ENCODE data around the gene TMED9. TPM values are rescaled to one million over a fixed set of nuclear protein-coding genes. Genes with fewer than 3 reads are reported as not detected.

Gene TMED9
- total and polyA plus RNA-seq, 2 of the 4 experiments (the other 2 are of a cell fraction): 123 to 357 TPM

DNA sequence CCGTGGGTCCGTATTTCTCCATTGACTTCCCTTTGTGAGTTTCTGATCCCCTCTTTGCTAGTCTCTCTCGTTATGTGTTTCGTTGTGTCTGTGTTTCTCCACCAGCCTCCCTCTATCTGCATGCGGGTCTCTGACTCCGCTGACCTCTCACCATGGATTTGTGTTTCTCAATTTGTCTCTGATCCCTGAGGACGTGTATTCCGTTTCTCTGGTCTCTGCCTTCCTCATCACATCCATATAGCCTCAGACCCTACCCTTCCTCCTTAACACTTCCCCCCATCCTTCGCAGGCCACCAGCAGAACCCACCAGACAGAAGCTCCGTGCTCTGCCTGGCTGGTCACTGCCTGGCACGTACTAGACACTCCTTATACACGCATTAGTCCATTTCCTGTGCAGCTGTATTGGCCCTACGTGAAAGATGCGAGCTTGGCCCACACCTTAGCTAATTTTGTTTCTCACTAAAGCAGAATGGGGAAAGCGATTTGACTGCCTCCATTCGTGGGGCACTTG, 8.6 kb downstream of the TMED9 start:
- Histone ChIP-seq H3K9me1 (ENCODE audit: insufficient read depth, low read length) (0 out of 2 replicates have a peak, but pooled peaks cover 3% of the 10 kb centered on the region), H3K9me3 (ENCODE audit: control insufficient read depth, insufficient read depth, low read length) (no peaks in the 10 kb centered on the region), H3K4me2 (ENCODE audit: low read depth, low read length) (peak overlapping the region; percentile 97), H4K5ac (ENCODE audit: low read depth, low read length) (peak overlapping the region; percentile 44), H3K4me3 (ENCODE audit: insufficient read depth, low read depth, low read length) (peak overlapping the region; percentile 88), H2BK5ac (ENCODE audit: low read depth, low read length, poor library complexity, severe bottlenecking) (peak overlapping the region; percentile 73), H3K4me1 (ENCODE audit: control insufficient read depth, insufficient read depth, low read length) (peaks cover 3% of the 10 kb centered on the region), H2BK15ac (ENCODE audit: low read depth, low read length) (peak overlapping the region; percentile 8; the same call in 1 of the 3 replicates), H3K56ac (ENCODE audit: extremely low read depth, insufficient read depth, low read length) (peak overlapping the region; percentile 62; the same call in 1 of the 2 replicates), H2BK20ac (ENCODE audit: low read depth, low read length) (no peak overlapping the region), H2BK120ac (ENCODE audit: low read depth, low read length) (no peak overlapping the region; the same call in 1 of the 2 replicates), H4K91ac (ENCODE audit: insufficient read depth, low read depth, low read length) (peak overlapping the region; percentile 63), H3K4ac (ENCODE audit: low read depth, low read length) (peak overlapping the region; percentile 79), H2AK5ac (ENCODE audit: low read depth, low read length) (peak overlapping the region; percentile 85), H3K27me3 (ENCODE audit: control insufficient read depth, insufficient read depth, low read length) (no peaks in the 10 kb centered on the region), H3K79me1 (ENCODE audit: low read depth in 1 of 2, low read length in 2 of 2) (peaks cover 11 to 37% of the 10 kb centered on the region in 2 experiments), H2AFZ (replicated peaks; ENCODE audit: low read length, poor library complexity) (peak overlapping the region; percentile 92), H3K36me3 (ENCODE audit: control insufficient read depth, insufficient read depth, low read length) (peaks cover 17% of the 10 kb centered on the region), H4K20me1 (ENCODE audit: insufficient read depth, low read length) (no peaks in the 10 kb centered on the region), H4K8ac (ENCODE audit: low read depth in 2 of 2, low read length in 2 of 2) (peak overlapping the region; percentile 53 to 77), H3K27ac (ENCODE audit: insufficient read depth, low read length) (peak overlapping the region; percentile 71), H3K14ac (replicated peaks; ENCODE audit: low read depth, low read length) (peak overlapping the region; percentile 96), H3K9ac (ENCODE audit: low read depth, low read length) (peak overlapping the region; percentile 92), H3K18ac (ENCODE audit: low read depth, low read length) (peak overlapping the region; percentile 26; the same call in 1 of the 2 replicates), H2AK9ac (replicated peaks; ENCODE audit: low read depth, low read length, poor library complexity) (peak overlapping the region; percentile 96), H3K23ac (ENCODE audit: low read depth, low read length) (peak overlapping the region; percentile 77)
- 4% methylated on average over 10 of the region's 16 CpGs; no CpG with 5 or more reads in 1 of the 2 experiments for WGBS, 2 experiments (ENCODE audit: extremely low coverage in 2 of 2, insufficient read length in 1 of 2)
- peak; percentile 7 for ATAC-seq (ENCODE audit: low read depth)
- dilution Hi-C loops (cut with HindIII; ENCODE audit: low sequenced_read_pairs, unreplicated experiment) (no loop called here), in situ Hi-C loops (cut with MboI; ENCODE audit: low sequenced_read_pairs) (loop anchor here (10.0 to 25.0 kb wide), 2 partner anchors 462 to 554 kb away; partner anchors contain the start of gene NHP2), intact Hi-C loops (cut with micrococcal nuclease) (loop anchor here (10.0 kb wide), 1 partner anchor 564 kb away; no protein-coding TSS in a partner anchor)
- ChIA-PET POLR2A (ENCODE audit: unreplicated experiment) (interaction anchor here (0.5 to 0.8 kb wide), 2 partner anchors 55 to 74 kb away, joined by 3 to 4 read pairs; no protein-coding TSS in a partner anchor), CTCF (interaction anchor here (1.3 kb wide), 1 partner anchor 54 kb away, joined by 3 read pairs; no protein-coding TSS in a partner anchor)
- TSS peak; percentile 56 for BruUV-seq (replicated peaks)
- TF ChIP-seq BHLHE40 (IDR thresholded peaks at IDR 0.05; ENCODE audit: low read depth, low read length) (no peak), MXI1 (IDR thresholded peaks at IDR 0.05; ENCODE audit: borderline replicate concordance, low read depth, low read length) (0 out of 2 replicates have a peak, but pooled peaks have one; percentile 14)
- peak; percentile 54 for DNase-seq
